ENCODE results near the gene RALA. TPM values are rescaled to one million over a fixed set of nuclear protein-coding genes. Genes with fewer than 3 reads are reported as not detected.

Gene RALA
- total and polyA plus RNA-seq, 10 of the 15 experiments (the other 5 are each of a cell fraction or from before 2014, with no cell fraction given), result 7.5 to 53.3 (median 23.1) TPM

- 32% methylated on average over 2 of the region's 2 CpGs for WGBS (ENCODE audit: insufficient coverage, insufficient replicate concordance, low lambda C conversion rate, missing lambda C conversion rate)
- Histone ChIP-seq H3K4me3 (no peak overlapping the region), H2AFZ (ENCODE audit: control insufficient read depth, low read depth, low read length) (no peak overlapping the region), H3K27ac (ENCODE audit: control insufficient read depth, insufficient read depth) (no peak overlapping the region), H4K20me1 (ENCODE audit: control insufficient read depth, insufficient read depth) (no peaks in the 10 kb centered on the region), H3K79me2 (ENCODE audit: control insufficient read depth, insufficient read depth, low read length) (no peaks in the 10 kb centered on the region; the same call in 1 of the 2 replicates), H3K9me3 (replicated peaks; ENCODE audit: control insufficient read depth, insufficient read depth, low read length) (no peaks in the 10 kb centered on the region; the same call in 2 of the 3 replicates), H3K4me1 (ENCODE audit: control insufficient read depth, insufficient read depth, low read length) (peaks cover 6% of the 10 kb centered on the region), H3K36me3 (ENCODE audit: control insufficient read depth in 2 of 2, insufficient read depth in 2 of 2, low read length in 1 of 2) (peaks cover 0 to 2% of the 10 kb centered on the region in 2 experiments; a peak in 3 of 4 replicates), H3K27me3 (replicated peaks in 1 of 2; ENCODE audit: control insufficient read depth in 2 of 2, insufficient read depth in 2 of 2, low read length in 1 of 2) (no peaks in the 10 kb centered on the region), H3K9ac (ENCODE audit: control insufficient read depth, insufficient read depth, low read length) (no peak overlapping the region), H3K4me2 (ENCODE audit: control insufficient read depth, insufficient read depth) (no peak overlapping the region)
- ChIA-PET CTCF (interaction anchor here (1.1 to 15.4 kb wide), 5 partner anchors 10 to 169 kb away, joined by 3 to 612 read pairs (median 16); no protein-coding TSS in a partner anchor), POLR2A (interaction anchor here (1.2 kb wide), 1 partner anchor 14 kb away, joined by 6 read pairs; no protein-coding TSS in a partner anchor), SMC1A (ENCODE audit: uncharacterized antibody, unreplicated experiment) (interaction anchor here (0.6 to 13.1 kb wide), 8 partner anchors 10 to 190 kb away, joined by 3 to 366 read pairs (median 4); partner anchors contain the start of gene RALA), RAD21 (ENCODE audit: unreplicated experiment) (interaction anchor here (0.9 to 20.6 kb wide), 2 partner anchors 12 to 169 kb away, joined by 5 to 410 read pairs; no protein-coding TSS in a partner anchor)
- ATAC-seq, result peak; percentile 25; the same call in 2 of the 3 replicates
- no peak for DNase-seq (ENCODE audit: low read depth, low spot score)
- no TSS peak for BruUV-seq (replicated peaks)
- intact Hi-C loops (cut with micrococcal nuclease; ENCODE audit: unreplicated experiment) (no loop called here), in situ Hi-C loops (cut with MboI) (loop anchor here (5.0 to 25.0 kb wide), 2 partner anchors 167 to 1387 kb away; no protein-coding TSS in a partner anchor)
- no peak for FAIRE-seq
- TF ChIP-seq E2F4 (IDR thresholded peaks at IDR 0.05; ENCODE audit: low read depth, low read length) (no peak), ZNF274 (IDR thresholded peaks at IDR 0.05; ENCODE audit: insufficient read depth, insufficient read length) (no peak), HCFC1 (IDR thresholded peaks at IDR 0.05; ENCODE audit: low read length) (no peak), CEBPZ (IDR thresholded peaks at IDR 0.05; ENCODE audit: low read depth, low read length) (no peak), BCL3 (IDR thresholded peaks at IDR 0.05; ENCODE audit: borderline replicate concordance, insufficient read depth, low read depth, low read length, poor library complexity, severe bottlenecking) (no peak), CUX1 (IDR thresholded peaks at IDR 0.05; ENCODE audit: insufficient replicate concordance, low read depth, low read length) (no peak), REST (IDR thresholded peaks at IDR 0.05; ENCODE audit: low read depth, low read length) (no peak)
These were observed 126.3 kb downstream of the RALA start for GRCh38 chr7:39749717-39750116.
